Tibial nerve (tissue), 4 donors: ENCODE results near the gene HRAS. TPM values are rescaled to one million over a fixed set of nuclear protein-coding genes. Genes with fewer than 3 reads are reported as not detected.

ENCODE experiments used
- DNase-seq, 2 donors: peaks; one replicate each; pipeline ENCODE4 v3.0.0-alpha.2; 2019; ENCODE audit warnings: low spot score in 2 of 2
- H3K27ac ChIP-seq, 4 donors: fragments of 200-600 bp; sonication (generic) in 3 of 4; one replicate each; pipeline ENCODE4 v1.5.1; 2017 to 2019; ENCODE audit warnings: mild to moderate bottlenecking in 1 of 4
- H3K27me3 ChIP-seq, 2 donors: fragments of 200-600 bp; sonication (generic) in 1 of 2; one replicate each; pipeline versions ENCODE4 v1.5.1 to v1.6.0; 2017 to 2019
- H3K36me3 ChIP-seq, 3 donors: fragments of 200-600 bp; sonication (generic); one replicate each; pipeline ENCODE4 v1.5.1; 2018 to 2019
- H3K4me1 ChIP-seq, 4 donors: fragments of 200-600 bp; sonication (generic) in 3 of 4; one replicate each; pipeline ENCODE4 v1.5.1; 2017 to 2019
- H3K4me3 ChIP-seq, 4 donors: fragments of 200-600 bp; sonication (generic) in 3 of 4; one replicate each; pipeline ENCODE4 v1.5.1; 2017 to 2019; ENCODE audit warnings: mild to moderate bottlenecking in 1 of 4, moderate library complexity in 1 of 4
- H3K9me3 ChIP-seq, 4 donors: fragments of 200-600 bp; sonication (generic) in 3 of 4; one replicate each; pipeline ENCODE4 v1.5.1; 2017 to 2019
- CTCF ChIP-seq, 5 experiments: fragments of 200-600 bp in 3 of 5; fragments of 450-650 bp in 2 of 5; sonication (generic) in 3 of 5; IDR thresholded peaks; one replicate each; pipeline ENCODE4 v1.5.1; 2016 to 2019; ENCODE audit warnings: antibody characterized with exemption in 5 of 5, mild to moderate bottlenecking in 3 of 5, moderate library complexity in 2 of 5
- EP300 ChIP-seq, 2 donors: sonication (generic); formaldehyde crosslinking; IDR thresholded peaks; one replicate each; pipeline ENCODE4 v1.6.1; 2017; ENCODE audit warnings: antibody characterized with exemption in 2 of 2, mild to moderate bottlenecking in 1 of 2
- POLR2A ChIP-seq, 2 donors: fragments of 450-650 bp; IDR thresholded peaks; one replicate each; pipeline ENCODE4 v1.6.1; 2017; ENCODE audit warnings: antibody characterized with exemption in 2 of 2, mild to moderate bottlenecking in 2 of 2, moderate library complexity in 2 of 2
- WGBS, 2 donors: methylation state at CpG; one replicate each; pipeline ENCODE4 v1.1.5; 2018; 5-methylcytosine and 5-hydroxymethylcytosine counted together
- total RNA-seq, 4 donors: library from RNA; depleted of rRNA; stranded (reverse); fragments of >200 nt; gene quantifications; one replicate each; pipeline ENCODE4 v1.1.0, GENCODE V29; 2016

Gene HRAS
- total RNA-seq, 4 donors from 2014 or later, result 64.3 to 71.1 (median 68.1) TPM

GRCh38 chr11:507727-508515 lies 27.5 kb downstream of the HRAS start:
- Histone ChIP-seq H3K4me1 (peaks cover 0 to 44% (median 37%) of the 10 kb centered on the region in 4 donors), H3K4me3 (peak overlapping the region; percentile 75 to 90 (median 82)), H3K36me3 (peaks cover 0 to 40% (median 0%) of the 10 kb centered on the region in 3 donors), H3K27ac (peak overlapping the region; percentile 97 to 99 (median 98)), H3K9me3 (no peaks in the 10 kb centered on the region), H3K27me3 (no peaks in the 10 kb centered on the region)
- 37 to 80% methylated on average over 18 to 42 of the region's 45 CpGs for WGBS, 2 donors
- no peak for DNase-seq
- TF ChIP-seq POLR2A (IDR thresholded peaks at IDR 0.05) (no peak), CTCF (IDR thresholded peaks at IDR 0.05) (no peak), EP300 (IDR thresholded peaks at IDR 0.05) (no peak)

- DNase-seq, result peak; percentile 98
- H3K27ac ChIP-seq, result peak within 1 kb of the TSS; percentile 97 to 99 (median 98)
- TF ChIP-seq CTCF (IDR thresholded peaks at IDR 0.05) (no peak), POLR2A (IDR thresholded peaks at IDR 0.05) (peak in 1 of 2 donors; percentile 66), EP300 (IDR thresholded peaks at IDR 0.05) (peak in 1 of 2 donors; percentile 73)
- H3K4me1 ChIP-seq, result peaks cover 0 to 52% (median 44%) of the 10 kb centered on the region in 4 donors
- WGBS, 2 donors, result 0 to 1% methylated on average over 37 to 64 of the region's 93 CpGs
- no peaks in the 10 kb centered on the region for H3K9me3 ChIP-seq
- H3K36me3 ChIP-seq, result peaks cover 0 to 35% (median 0%) of the 10 kb centered on the region in 3 donors
- H3K27me3 ChIP-seq, result no peaks in the 10 kb centered on the region
- H3K4me3 ChIP-seq, result peak within 1 kb of the TSS; percentile 75 to 95 (median 88)
Observed at GRCh38 chr11:506995-507726, 28.2 kb downstream of the HRAS start, which contains the start of gene RNH1. TSS of gene RNH1 (minus strand) at chr11:507242. CDS start at chr11:502162, 5,080 bp downstream.

GRCh38 chr11:506238-506994 lies 29.0 kb downstream of the HRAS start:
- H3K9me3 ChIP-seq, result no peaks in the 10 kb centered on the region
- DNase-seq, result peak; percentile 88 to 92
- TF ChIP-seq CTCF (IDR thresholded peaks at IDR 0.05), result peak in 2 of 5 experiments; percentile 55 to 64
- TF ChIP-seq EP300 (IDR thresholded peaks at IDR 0.05), result peak; percentile 81 to 95
- TF ChIP-seq POLR2A (IDR thresholded peaks at IDR 0.05), result peak; percentile 72 to 81
- H3K4me3 ChIP-seq, result peak overlapping the region; percentile 75 to 95 (median 88)
- H3K4me1 ChIP-seq, result peaks cover 0 to 59% (median 44%) of the 10 kb centered on the region in 4 donors
- H3K27me3 ChIP-seq, result no peaks in the 10 kb centered on the region
- 1% methylated on average over 23 to 25 of the region's 71 CpGs for WGBS, 2 donors
- peaks cover 0 to 35% (median 0%) of the 10 kb centered on the region in 3 donors for H3K36me3 ChIP-seq
- peak overlapping the region; percentile 97 to 99 (median 98) for H3K27ac ChIP-seq

GRCh38 chr11:504994-505344 lies 30.4 kb downstream of the HRAS start:
- WGBS, 2 donors, result 56 to 61% methylated on average over 7 of the region's 7 CpGs
- Histone ChIP-seq H3K36me3 (peaks cover 0 to 35% (median 7%) of the 10 kb centered on the region in 3 donors), H3K4me1 (peaks cover 0 to 60% (median 44%) of the 10 kb centered on the region in 4 donors), H3K9me3 (no peaks in the 10 kb centered on the region), H3K4me3 (peak overlapping the region in 3 of 4 donors; percentile 30 to 75 (median 46)), H3K27ac (peak overlapping the region; percentile 97 to 99 (median 98)), H3K27me3 (no peaks in the 10 kb centered on the region)
- DNase-seq, result no peak
- TF ChIP-seq CTCF (IDR thresholded peaks at IDR 0.05), result no peak
- no peak for TF ChIP-seq POLR2A (IDR thresholded peaks at IDR 0.05)
- no peak for TF ChIP-seq EP300 (IDR thresholded peaks at IDR 0.05)
